Common myeloid progenitor, CD34-positive (primary cell): ENCODE data around the gene FKBP6.
"Not testable (repeated sequence)": the region's sequence is repeated elsewhere in the genome, so short reads cannot be mapped to it uniquely, and the experiment has no call there.

Experiments used
- CTCF ChIA-PET: fragments of 350-600 bp; sonication (Branson Sonifier 250); formaldehyde crosslinking; loops from one replicate; lab custom pipeline; 2021; ENCODE audit warnings: antibody characterized with exemption; lab: Charles Lee
- POLR2A ChIA-PET: fragments of 350-600 bp; sonication (Branson Sonifier 250); formaldehyde crosslinking; loops from one replicate; lab custom pipeline; 2021; ENCODE audit warnings: antibody characterized with exemption; lab: Charles Lee
- DNase-seq, 3 donors: peaks; one replicate each; pipeline versions ENCODE4 v3.0.0 to v3.0.0-alpha.2; 2013
- H3K27ac ChIP-seq, 2 experiments: 1 replicate in 1 of 2; 2 replicates in 1 of 2; pipeline ENCODE4 v1.7.0; 2013; ENCODE audit warnings: inconsistent platforms in 2 of 2, low read length in 2 of 2, mild to moderate bottlenecking in 2 of 2, low read depth in 1 of 2, moderate library complexity in 1 of 2; ENCODE audit not compliant: severe bottlenecking in 2 of 2, insufficient read depth in 1 of 2, poor library complexity in 1 of 2
- H3K27me3 ChIP-seq, 5 experiments: replicated peaks in 2 of 5; 1 replicate in 3 of 5; 2 replicates in 2 of 5; pipeline versions ENCODE4 v1.6.1 to v1.7.0; 2013; ENCODE audit warnings: low read length in 4 of 5, mild to moderate bottlenecking in 2 of 5, moderate library complexity in 2 of 5, inconsistent platforms in 1 of 5; ENCODE audit not compliant: insufficient read depth in 5 of 5, control insufficient read depth in 4 of 5
- H3K36me3 ChIP-seq, 4 experiments: 1 replicate in 2 of 4; 2 replicates in 2 of 4; pipeline versions ENCODE4 v1.6.1 to v1.7.0; 2013; ENCODE audit warnings: low read length in 3 of 4, control low read depth in 1 of 4, mild to moderate bottlenecking in 1 of 4; ENCODE audit not compliant: control insufficient read depth in 4 of 4, insufficient read depth in 4 of 4
- H3K4me1 ChIP-seq, 4 experiments: 1 replicate in 3 of 4; 2 replicates in 1 of 4; pipeline versions ENCODE4 v1.6.1 to v1.7.1; 2013; ENCODE audit warnings: low read length in 3 of 4, mild to moderate bottlenecking in 3 of 4, control low read depth in 1 of 4, inconsistent platforms in 1 of 4, moderate library complexity in 1 of 4; ENCODE audit not compliant: control insufficient read depth in 4 of 4, insufficient read depth in 4 of 4; ENCODE audit errors: control extremely low read depth in 1 of 4
- H3K4me3 ChIP-seq, 7 experiments: 1 replicate in 4 of 7; 2 replicates in 3 of 7; pipeline versions ENCODE4 v1.5.1 to v1.7.0; 2013; ENCODE audit warnings: mild to moderate bottlenecking in 7 of 7, low read length in 6 of 7, moderate library complexity in 6 of 7, inconsistent platforms in 2 of 7, low read depth in 2 of 7, control low read depth in 1 of 7; ENCODE audit not compliant: insufficient read depth in 4 of 7, control insufficient read depth in 1 of 7; ENCODE audit errors: extremely low read depth in 1 of 7
- H3K9me3 ChIP-seq, 5 experiments: 1 replicate in 4 of 5; 2 replicates in 1 of 5; pipeline versions ENCODE4 v1.6.1 to v1.7.1; 2013; ENCODE audit warnings: low read length in 4 of 5, mild to moderate bottlenecking in 2 of 5, inconsistent platforms in 1 of 5, low read depth in 1 of 5, moderate library complexity in 1 of 5; ENCODE audit not compliant: control insufficient read depth in 4 of 5, insufficient read depth in 2 of 5; ENCODE audit errors: control extremely low read depth in 1 of 5
- WGBS: methylation state at CpG from one replicate; pipeline ENCODE4 v1.1.5; 2013; ENCODE audit not compliant: insufficient coverage; 5-methylcytosine and 5-hydroxymethylcytosine counted together

Gene FKBP6

DNA sequence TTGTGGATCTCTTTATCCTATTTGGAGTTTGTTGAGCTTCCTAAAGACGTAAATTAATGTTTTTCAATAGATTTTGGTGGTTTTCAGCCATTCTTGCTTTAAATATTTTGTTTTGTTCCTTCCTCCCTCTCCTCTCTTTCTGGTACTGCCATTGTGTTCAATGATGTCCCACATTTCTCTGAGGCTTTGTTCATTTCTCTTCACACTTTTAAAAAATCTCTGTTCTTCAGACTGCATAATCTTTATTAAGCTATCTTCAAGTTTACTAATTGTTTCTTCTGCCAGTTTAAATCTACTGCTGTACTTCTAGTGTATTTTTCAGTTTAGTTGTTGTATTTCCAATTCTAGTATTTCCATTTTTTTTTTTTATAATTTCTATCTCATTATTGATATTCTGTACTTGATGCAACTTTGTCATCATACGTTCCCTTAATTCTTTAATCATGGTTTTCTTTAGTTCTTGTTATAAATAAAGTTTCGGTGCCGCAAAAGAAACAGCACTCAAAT lies 60.0 kb downstream of the FKBP6 start:
- WGBS: no CpG with 5 or more reads among the region's 4 CpGs
- Histone ChIP-seq H3K27me3 (peaks cover 0 to 3% (median 0%) of the 10 kb centered on the region in 5 experiments), H3K4me3 (no peak overlapping the region), H3K4me1 (no peaks in the 10 kb centered on the region), H3K36me3 (no peaks in the 10 kb centered on the region), H3K9me3 (peaks cover 4 to 38% (median 13%) of the 10 kb centered on the region in 5 experiments), H3K27ac (no peak overlapping the region)
- DNase-seq: peak in 1 of 3 donors; percentile 13
- CTCF ChIA-PET: interaction anchor here (0.8 kb wide), 1 partner anchor 8 kb away, joined by 4 read pairs; no protein-coding TSS in a partner anchor
- POLR2A ChIA-PET: no interaction called here

DNA sequence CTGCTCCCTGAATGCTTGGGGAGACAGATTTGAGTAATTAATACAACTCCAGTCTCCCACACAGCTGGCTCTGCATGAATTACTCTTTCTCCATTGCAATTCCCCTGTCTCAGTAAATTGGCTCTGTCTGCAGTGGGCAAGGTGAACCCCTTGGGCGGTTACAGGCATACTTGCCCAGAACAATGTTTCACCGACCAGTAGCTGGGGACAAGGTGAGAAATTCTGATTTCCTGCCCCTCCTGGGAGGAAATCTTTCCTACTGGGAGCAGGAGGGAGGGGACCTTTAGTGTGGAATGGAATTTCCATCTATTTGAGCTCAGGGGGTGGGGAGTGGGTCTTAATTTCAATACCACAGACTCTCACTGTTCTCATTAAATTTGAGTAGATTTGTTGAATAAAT lies 63.4 kb downstream of the FKBP6 start:
- H3K27ac ChIP-seq: no peak overlapping the region
- CTCF ChIA-PET: interaction anchor here (1.1 kb wide), 1 partner anchor 67 kb away, joined by 3 read pairs; no protein-coding TSS in a partner anchor
- POLR2A ChIA-PET: no interaction called here
- H3K36me3 ChIP-seq: no peaks in the 10 kb centered on the region
- no peak overlapping the region for H3K4me3 ChIP-seq
- 64% methylated on average over 2 of the region's 2 CpGs for WGBS
- no peaks in the 10 kb centered on the region for H3K4me1 ChIP-seq
- peaks cover 0 to 3% (median 0%) of the 10 kb centered on the region in 5 experiments for H3K27me3 ChIP-seq
- DNase-seq: no peak
- peaks cover 4 to 35% (median 8%) of the 10 kb centered on the region in 5 experiments for H3K9me3 ChIP-seq

DNA sequence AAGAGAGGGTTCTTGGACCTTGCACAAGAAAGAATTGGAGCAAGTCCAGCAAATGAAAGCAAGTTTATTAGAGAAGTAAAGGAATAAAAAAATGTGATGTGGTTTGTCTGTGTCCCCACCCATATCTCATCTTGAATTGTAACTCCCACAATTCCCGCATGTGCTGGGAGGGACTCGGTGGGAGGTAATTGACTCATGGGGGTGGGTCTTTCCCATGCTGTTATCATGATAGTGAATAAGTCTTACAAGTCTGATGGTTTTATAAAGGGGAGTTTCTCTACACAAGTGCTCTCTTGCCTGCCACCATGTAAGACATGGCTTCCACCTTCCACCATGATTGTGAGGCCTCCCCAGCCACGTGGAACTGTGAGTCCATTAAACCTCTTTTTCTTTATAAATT lies 66.5 kb downstream of the FKBP6 start:
- Histone ChIP-seq H3K27me3 (peaks cover 0 to 3% (median 0%) of the 10 kb centered on the region in 5 experiments), H3K9me3 (peaks cover 0 to 15% (median 2%) of the 10 kb centered on the region in 5 experiments), H3K4me1 (peaks cover 0 to 11% (median 4%) of the 10 kb centered on the region in 4 experiments), H3K36me3 (no peaks in the 10 kb centered on the region), H3K27ac (no peak overlapping the region), H3K4me3 (no peak overlapping the region)
- DNase-seq: peak in 1 of 3 donors; percentile 5
- 100% methylated on average over 1 of the region's 3 CpGs for WGBS
- ChIA-PET CTCF (no interaction called here), POLR2A (no interaction called here)

DNA sequence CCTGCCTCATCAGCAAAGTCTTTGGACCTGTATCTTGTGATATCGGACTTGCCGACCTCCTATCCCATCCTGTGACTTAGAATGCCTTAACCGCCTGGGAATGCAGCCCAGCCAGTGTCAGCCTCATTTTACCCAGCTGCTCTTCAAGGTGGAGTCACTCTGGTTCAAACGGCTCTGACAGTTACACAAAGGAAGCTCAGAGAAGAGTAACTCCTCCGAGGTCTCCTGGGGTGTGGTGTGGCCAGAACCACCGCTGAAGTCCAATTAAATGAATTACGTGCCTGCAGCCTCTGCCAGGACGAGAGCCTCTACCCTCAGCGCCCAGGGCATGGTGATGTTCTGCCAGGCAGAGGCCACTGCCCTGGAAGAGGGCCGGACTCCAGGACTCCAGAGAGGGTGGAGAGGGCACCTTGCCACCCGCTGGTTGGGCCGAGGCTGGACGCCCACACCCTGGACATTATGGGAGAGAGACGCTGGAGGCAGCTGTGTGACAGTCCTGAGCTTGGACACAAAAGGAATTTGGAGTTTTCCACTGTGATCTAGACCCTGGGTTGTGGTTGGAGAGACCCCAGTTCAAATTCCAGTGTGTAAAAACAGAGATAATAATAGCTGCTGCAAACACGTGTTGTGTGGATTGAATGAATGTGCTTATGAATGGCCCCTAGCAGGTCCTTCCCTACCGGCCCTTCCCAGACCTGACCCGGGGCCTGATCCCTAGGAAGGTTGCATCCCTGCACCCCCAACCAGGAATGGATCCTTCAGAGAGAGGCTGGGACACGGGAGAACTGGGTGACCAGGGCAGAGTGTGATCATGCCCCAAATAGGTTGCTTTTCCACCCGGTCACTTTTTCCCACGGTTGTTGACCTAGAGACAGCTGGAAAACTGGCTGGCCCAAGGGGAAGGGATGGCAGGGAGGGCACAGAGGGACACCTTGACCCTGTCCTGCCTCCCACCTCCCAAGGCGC lies 67.9 kb downstream of the FKBP6 start:
- 92% methylated on average over 20 of the region's 21 CpGs for WGBS
- peaks cover 0 to 5% (median 0%) of the 10 kb centered on the region in 5 experiments for H3K9me3 ChIP-seq
- no peak for DNase-seq
- ChIA-PET POLR2A (no interaction called here), CTCF (interaction anchor here (1.8 kb wide), 1 partner anchor 8 kb away, joined by 4 read pairs; no protein-coding TSS in a partner anchor)
- no peak overlapping the region for H3K4me3 ChIP-seq
- no peaks in the 10 kb centered on the region for H3K36me3 ChIP-seq
- peaks cover 0 to 3% (median 0%) of the 10 kb centered on the region in 5 experiments for H3K27me3 ChIP-seq
- peaks cover 0 to 11% (median 5%) of the 10 kb centered on the region in 4 experiments for H3K4me1 ChIP-seq
- no peak overlapping the region for H3K27ac ChIP-seq

DNA sequence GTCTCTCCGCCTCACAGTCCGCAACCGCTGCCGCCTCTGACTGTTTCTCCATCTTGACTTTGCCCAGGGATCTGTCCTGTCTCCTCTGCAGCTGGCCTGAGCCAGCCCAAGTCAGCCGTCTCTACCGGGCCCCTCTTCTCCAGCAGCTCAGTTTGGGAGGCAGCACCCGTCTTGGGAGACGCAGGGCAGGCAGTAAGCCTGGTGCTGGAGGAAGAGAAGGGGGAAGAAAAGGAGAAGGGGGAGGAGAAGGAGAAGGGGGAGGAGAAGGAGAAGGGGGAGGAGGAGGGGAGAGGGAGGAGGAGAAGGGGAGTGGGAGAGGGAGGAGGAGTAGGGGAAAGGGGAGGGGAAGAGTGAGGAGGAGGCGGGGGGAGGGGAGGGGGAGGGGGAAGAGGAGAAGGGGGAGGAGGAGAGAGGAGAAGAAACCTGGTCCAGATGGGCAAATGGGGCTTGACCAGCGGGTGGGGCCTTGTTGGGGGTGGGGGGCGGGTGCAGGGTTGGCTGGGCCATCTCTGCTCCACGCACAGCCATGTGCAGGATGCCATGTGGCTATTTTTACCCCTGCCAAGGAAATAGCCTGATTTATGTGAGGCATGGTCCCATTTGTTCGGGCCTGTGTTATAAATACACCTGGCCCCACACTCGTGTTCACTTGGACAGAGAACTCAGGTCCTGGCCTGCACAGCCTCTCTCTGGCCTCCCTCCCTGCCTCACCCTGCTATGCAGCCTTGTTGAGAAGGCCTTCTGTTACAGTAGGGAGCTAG lies 69.7 kb downstream of the FKBP6 start:
- no peak overlapping the region for H3K27ac ChIP-seq
- DNase-seq: peak; percentile 22 to 46 (median 31)
- POLR2A ChIA-PET: no interaction called here

DNA sequence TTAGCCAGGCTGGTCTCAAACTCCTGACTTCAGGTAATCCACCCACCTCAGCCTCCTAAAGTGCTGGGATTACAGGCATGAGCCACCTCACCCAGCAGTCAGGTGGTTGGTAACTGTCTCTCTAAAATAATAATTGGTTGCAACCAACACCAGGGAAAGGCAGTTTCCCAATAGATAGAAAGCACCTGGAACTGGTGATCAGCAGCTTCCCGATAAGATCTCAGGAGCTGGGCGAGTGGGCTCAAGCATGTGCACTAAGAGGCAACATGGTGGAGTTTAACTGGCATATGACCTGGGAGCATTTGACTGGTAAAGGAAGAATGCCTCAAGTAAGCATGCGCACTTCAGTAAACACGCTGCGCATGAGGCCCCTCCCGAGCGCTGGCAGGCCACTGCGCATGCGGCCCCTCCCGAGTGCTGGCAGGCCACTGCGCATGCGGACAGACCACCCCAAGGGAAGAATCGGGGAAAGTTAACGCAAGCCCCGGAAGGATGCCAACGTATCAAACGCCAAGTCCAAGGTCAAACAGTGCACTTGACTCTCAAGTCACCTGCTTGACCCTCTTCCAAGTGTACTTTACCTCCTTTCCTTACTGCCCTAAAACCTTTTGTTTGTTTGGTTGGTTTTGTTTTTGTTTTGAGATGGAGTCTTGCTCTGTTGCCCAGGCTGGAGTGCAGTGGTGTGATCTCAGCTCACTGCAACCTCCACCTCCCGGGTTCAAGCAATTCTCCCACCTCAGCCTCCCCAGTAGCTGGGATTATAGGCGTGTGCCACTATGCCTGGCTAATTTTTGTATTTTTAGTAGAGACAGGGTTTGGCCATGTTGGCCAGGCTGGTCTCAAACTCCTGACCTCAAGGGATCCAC lies 71.5 kb downstream of the FKBP6 start:
- CTCF ChIA-PET, POLR2A ChIA-PET, H3K27ac ChIP-seq, H3K9me3 ChIP-seq, H3K36me3 ChIP-seq, H3K27me3 ChIP-seq: not testable (repeated sequence)
- peak; percentile 54 to 71 (median 69) for DNase-seq
- Histone ChIP-seq H3K4me3 (peak overlapping the region in 4 of 7 experiments; percentile 7 to 43 (median 32)), H3K4me1 (peaks cover 0 to 11% (median 5%) of the 10 kb centered on the region in 4 experiments)
- 38% methylated on average over 15 of the region's 19 CpGs for WGBS

More for the DNA sequence above, 69.7 kb downstream of the FKBP6 start:
- Histone ChIP-seq H3K27me3 (no peaks in the 10 kb centered on the region), H3K4me1 (peaks cover 0 to 11% (median 5%) of the 10 kb centered on the region in 4 experiments), H3K36me3 (no peaks in the 10 kb centered on the region), H3K9me3 (no peaks in the 10 kb centered on the region), H3K4me3 (peak overlapping the region in 6 of 7 experiments; percentile 11 to 66 (median 34))
- CTCF ChIA-PET: no interaction called here
- WGBS: 5% methylated on average over 9 of the region's 14 CpGs
